Choroid plexus epithelial cell (primary cell): ENCODE data around the gene BBS9.
"Not testable (repeated sequence)": the region's sequence is repeated elsewhere in the genome, so short reads cannot be mapped to it uniquely, and the experiment has no call there.

Experiments used
- DNase-seq: peaks from one replicate; pipeline ENCODE4 v3.0.0-alpha.2; 2010; ENCODE audit warnings: low read depth
- H3K4me3 ChIP-seq: 2 replicates; pipeline ENCODE4 v1.5.1; 2011; ENCODE audit warnings: low read depth, mild to moderate bottlenecking, control low read depth, low read length, moderate library complexity
- TF ChIP-seq, protein P1 (sequence below): conservative IDR thresholded peaks from 2 replicates; pipeline ENCODE4 v1.5.1; 2011; ENCODE audit warnings: low read depth, mild to moderate bottlenecking, control low read depth, inconsistent platforms, low read length, moderate library complexity

Gene BBS9

GRCh38 chr7:33466203-33466602 is 336.8 kb downstream of the BBS9 start:
- TF ChIP-seq, protein P1, sequence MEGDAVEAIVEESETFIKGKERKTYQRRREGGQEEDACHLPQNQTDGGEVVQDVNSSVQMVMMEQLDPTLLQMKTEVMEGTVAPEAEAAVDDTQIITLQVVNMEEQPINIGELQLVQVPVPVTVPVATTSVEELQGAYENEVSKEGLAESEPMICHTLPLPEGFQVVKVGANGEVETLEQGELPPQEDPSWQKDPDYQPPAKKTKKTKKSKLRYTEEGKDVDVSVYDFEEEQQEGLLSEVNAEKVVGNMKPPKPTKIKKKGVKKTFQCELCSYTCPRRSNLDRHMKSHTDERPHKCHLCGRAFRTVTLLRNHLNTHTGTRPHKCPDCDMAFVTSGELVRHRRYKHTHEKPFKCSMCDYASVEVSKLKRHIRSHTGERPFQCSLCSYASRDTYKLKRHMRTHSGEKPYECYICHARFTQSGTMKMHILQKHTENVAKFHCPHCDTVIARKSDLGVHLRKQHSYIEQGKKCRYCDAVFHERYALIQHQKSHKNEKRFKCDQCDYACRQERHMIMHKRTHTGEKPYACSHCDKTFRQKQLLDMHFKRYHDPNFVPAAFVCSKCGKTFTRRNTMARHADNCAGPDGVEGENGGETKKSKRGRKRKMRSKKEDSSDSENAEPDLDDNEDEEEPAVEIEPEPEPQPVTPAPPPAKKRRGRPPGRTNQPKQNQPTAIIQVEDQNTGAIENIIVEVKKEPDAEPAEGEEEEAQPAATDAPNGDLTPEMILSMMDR = no peak
- H3K4me3 ChIP-seq = no peak overlapping the region
- DNase-seq = no peak

DNA sequence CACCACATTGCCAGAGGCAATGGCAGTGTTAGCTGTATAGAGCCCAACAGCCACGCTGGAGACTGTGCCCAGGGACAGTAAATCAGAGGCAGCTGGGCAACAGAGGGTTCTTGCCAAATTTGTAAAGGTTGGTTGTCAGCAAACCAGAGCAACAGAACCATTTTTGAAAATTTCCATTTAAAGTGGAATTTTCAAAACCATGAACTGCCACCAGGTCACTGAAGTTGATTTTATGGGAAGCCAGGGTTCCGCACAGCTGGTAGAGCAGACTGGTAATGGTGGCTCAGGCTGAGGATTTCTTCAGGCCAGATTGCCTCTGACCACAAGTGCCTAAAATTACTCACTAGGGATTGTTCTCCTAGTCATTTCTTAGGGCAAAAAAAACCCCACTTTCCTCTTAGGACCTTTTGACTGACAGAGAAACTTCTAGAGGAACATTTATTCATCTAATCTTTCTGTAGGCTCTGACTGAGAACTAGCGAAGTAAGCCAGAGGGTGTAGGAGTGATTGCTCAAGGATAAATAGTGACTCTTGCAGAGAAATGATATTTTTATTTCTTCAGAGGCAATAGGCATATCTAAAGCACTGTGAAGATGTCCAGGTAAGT is 342.4 kb downstream of the BBS9 start:
- DNase-seq = no peak
- H3K4me3 ChIP-seq = no peak overlapping the region
- TF ChIP-seq, protein P1 = no peak

DNA sequence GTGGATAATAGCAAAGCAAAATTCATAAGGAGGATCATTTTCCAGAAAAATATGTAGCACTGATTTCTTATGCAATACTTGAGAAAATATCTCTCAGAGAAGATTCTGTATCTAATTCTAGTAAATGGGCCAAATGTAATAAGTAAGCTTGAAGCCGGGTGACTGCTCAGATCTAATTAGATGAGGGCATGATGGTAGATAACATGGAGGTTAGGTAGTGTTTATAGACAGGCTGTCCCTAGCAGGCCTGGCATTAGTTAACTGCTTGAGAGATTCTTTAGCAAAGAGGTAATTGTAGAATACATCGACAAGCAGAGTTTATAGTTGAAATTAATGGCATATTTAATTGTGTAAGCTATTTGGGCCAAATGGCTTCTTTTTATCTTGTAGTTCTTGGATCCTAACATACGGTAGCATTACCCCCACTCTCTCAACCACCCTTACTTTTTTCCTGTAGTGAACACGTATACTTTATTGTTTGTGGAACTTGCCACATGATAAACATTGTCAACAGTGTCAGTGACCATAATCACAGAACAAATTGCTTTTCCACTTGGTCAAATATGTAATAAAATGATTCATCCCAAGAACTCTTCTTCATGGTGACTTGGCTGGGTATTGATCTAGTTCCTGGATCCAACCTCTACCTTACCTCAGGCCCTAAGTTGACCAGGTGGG is 343.1 kb downstream of the BBS9 start:
- DNase-seq = no peak
- no peak overlapping the region for H3K4me3 ChIP-seq
- TF ChIP-seq, protein P1 = no peak

DNA sequence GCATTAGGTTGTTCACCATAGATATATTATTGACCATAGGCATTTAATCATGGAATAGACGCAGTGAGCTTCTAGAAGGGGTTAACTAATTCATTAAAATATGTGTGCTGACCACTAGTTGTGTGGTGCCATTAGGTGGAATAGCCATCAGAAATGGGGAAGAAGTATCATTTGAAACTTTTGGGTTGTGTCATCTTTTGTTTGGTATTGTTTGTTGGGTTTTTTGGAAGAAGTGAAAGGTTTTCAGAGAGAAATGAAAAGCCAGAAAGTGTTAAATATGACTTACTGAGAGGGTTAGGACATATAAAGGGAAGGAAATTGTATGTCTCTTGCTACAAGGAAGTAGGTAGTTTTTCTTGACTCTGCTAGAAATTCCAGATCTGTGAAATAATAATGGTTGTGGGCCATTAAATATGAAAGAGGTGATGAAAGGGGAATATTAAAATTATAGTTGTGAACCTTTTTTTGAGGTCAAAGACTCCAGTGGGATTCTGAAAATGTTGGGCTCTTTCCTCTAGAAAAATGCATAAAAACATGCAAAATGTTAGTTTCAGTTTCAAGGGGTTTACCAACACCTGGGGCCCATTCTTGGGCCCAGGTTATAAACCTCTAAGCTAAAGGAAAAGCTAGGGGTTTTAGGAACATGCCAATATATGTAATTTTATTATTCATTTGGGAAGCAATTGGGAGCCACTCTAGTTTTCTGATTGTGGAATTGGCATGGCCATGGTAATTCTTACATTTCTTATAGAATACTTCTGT is 348.5 kb downstream of the BBS9 start:
- no peak for DNase-seq
- H3K4me3 ChIP-seq = no peak overlapping the region
- TF ChIP-seq, protein P1 = no peak

DNA sequence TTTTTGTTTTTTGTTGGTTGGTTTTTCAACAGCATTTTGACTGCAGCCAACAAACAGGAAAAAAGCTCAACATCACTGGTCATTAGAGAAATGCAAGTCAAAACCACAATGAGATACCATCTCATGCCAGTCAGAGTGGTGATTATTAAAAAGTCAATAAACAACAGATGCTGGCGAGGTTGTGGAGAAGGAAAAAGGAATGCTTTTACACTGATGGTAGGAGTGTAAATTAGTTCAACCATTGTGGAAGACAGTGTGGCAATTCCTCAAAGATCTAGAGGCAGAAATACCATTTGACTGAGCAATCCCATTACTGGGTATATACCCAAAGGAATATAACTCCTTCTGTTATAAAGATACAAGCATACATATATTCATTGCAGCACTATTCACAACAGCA is 355.1 kb downstream of the BBS9 start:
- not testable (repeated sequence) for DNase-seq, H3K4me3 ChIP-seq

DNA sequence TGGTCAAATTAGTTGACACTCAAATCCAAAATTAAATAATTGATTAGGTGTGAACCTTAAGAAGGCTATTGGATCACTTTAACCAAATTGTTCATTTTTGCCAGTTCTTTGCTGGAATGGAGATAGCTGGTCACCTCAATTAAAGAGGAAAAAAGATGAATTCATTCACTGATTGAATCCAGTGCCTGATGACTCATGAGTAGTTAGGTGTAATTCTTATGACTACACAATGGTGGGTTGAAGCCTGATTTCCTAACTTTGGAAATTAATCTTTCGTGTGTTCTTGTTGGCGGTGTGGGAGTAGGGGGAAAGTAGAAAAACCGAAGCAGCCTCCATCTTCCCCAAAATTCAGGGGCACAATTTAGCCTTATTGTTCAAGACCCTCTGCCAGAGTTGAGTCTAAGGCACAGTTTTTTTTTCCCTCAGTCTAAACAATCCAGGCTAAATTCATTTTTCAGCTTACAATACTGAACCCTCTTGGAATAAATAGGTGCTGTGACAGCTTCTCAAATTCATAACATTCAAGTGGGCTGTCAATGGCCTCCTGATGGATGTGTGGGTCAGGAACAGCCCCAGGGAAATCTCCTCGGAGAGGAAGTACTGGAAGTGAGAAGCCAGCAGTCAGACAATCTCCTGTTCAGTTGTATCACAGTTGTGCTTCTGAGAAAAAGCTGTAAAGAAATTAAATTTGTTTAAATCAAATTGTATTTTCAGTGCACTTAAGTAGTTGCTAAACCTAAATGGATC is 356.6 kb downstream of the BBS9 start:
- H3K4me3 ChIP-seq = no peak overlapping the region
- TF ChIP-seq, protein P1 = no peak
- no peak for DNase-seq

GRCh38 chr7:33486633-33487032 is 357.3 kb downstream of the BBS9 start:
- DNase-seq = no peak
- no peak overlapping the region for H3K4me3 ChIP-seq
- TF ChIP-seq, protein P1 = no peak
